ENCODE data around the gene PKP2. TPM values are rescaled to one million over a fixed set of nuclear protein-coding genes. Genes with fewer than 3 reads are reported as not detected.

The PKP2 gene
- total and polyA plus RNA-seq, 2 of the 4 experiments (the other 2 are of a cell fraction), result 0.10 to 0.18 TPM

- no peaks in the 10 kb centered on the region for H3K9me1 ChIP-seq (ENCODE audit: insufficient read depth, low read length)
- H2AK9ac ChIP-seq (replicated peaks; ENCODE audit: low read depth, low read length, poor library complexity), result no peak overlapping the region
- no peak overlapping the region for H4K8ac ChIP-seq (ENCODE audit: low read depth in 2 of 2, low read length in 2 of 2)
- H3K27ac ChIP-seq (ENCODE audit: insufficient read depth, low read length), result no peak overlapping the region
- intact Hi-C loops (cut with micrococcal nuclease), result no loop called here
- H2BK120ac ChIP-seq (ENCODE audit: low read depth, low read length), result no peak overlapping the region
- H3K9me3 ChIP-seq (ENCODE audit: control insufficient read depth, insufficient read depth, low read length), result no peaks in the 10 kb centered on the region
- H3K23ac ChIP-seq (ENCODE audit: low read depth, low read length), result no peak overlapping the region
- no peak overlapping the region for H2AK5ac ChIP-seq (ENCODE audit: low read depth, low read length)
- H3K4me3 ChIP-seq (ENCODE audit: insufficient read depth, low read depth, low read length), result no peak overlapping the region
- ATAC-seq (ENCODE audit: low read depth), result no peak
- DNase-seq, result no peak
- H3K14ac ChIP-seq (replicated peaks; ENCODE audit: low read depth, low read length), result no peak overlapping the region
- no CpG with 5 or more reads among the region's 4 CpGs for WGBS, 2 experiments (ENCODE audit: extremely low coverage in 2 of 2, insufficient read length in 1 of 2)
- H3K56ac ChIP-seq (ENCODE audit: extremely low read depth, insufficient read depth, low read length), result no peak overlapping the region
- no peak overlapping the region for H3K9ac ChIP-seq (ENCODE audit: low read depth, low read length)
- H4K5ac ChIP-seq (ENCODE audit: low read depth, low read length), result no peak overlapping the region
- no peak overlapping the region for H2BK15ac ChIP-seq (ENCODE audit: low read depth, low read length)
- dilution Hi-C loops (cut with HindIII; ENCODE audit: low sequenced_read_pairs, unreplicated experiment), result no loop called here
- TF ChIP-seq NFE2L2 (IDR thresholded peaks at IDR 0.05; ENCODE audit: low read depth, low read length), result no peak
- no peak for TF ChIP-seq MAZ (IDR thresholded peaks at IDR 0.05; ENCODE audit: borderline replicate concordance, low read depth, low read length)
- TF ChIP-seq FOS (IDR thresholded peaks at IDR 0.05; ENCODE audit: low read depth, low read length), result no peak
- TF ChIP-seq MXI1 (IDR thresholded peaks at IDR 0.05; ENCODE audit: borderline replicate concordance, low read depth, low read length), result no peak
- TF ChIP-seq CEBPB (IDR thresholded peaks at IDR 0.05; ENCODE audit: low read depth, low read length), result no peak
- no peak for TF ChIP-seq USF2 (IDR thresholded peaks at IDR 0.05; ENCODE audit: low read depth, low read length)
- TF ChIP-seq, protein P1, sequence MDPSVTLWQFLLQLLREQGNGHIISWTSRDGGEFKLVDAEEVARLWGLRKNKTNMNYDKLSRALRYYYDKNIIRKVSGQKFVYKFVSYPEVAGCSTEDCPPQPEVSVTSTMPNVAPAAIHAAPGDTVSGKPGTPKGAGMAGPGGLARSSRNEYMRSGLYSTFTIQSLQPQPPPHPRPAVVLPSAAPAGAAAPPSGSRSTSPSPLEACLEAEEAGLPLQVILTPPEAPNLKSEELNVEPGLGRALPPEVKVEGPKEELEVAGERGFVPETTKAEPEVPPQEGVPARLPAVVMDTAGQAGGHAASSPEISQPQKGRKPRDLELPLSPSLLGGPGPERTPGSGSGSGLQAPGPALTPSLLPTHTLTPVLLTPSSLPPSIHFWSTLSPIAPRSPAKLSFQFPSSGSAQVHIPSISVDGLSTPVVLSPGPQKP (IDR thresholded peaks at IDR 0.05; ENCODE audit: borderline replicate concordance, low read depth, low read length), result no peak
- no peak for TF ChIP-seq CHD1 (IDR thresholded peaks at IDR 0.05; ENCODE audit: low read depth, low read length)
- H3K79me1 ChIP-seq (ENCODE audit: low read depth in 1 of 2, low read length in 2 of 2), result no peaks in the 10 kb centered on the region
- no peaks in the 10 kb centered on the region for H3K4me1 ChIP-seq (ENCODE audit: control insufficient read depth, insufficient read depth, low read length)
- H4K20me1 ChIP-seq (ENCODE audit: insufficient read depth, low read length), result no peaks in the 10 kb centered on the region
- H3K18ac ChIP-seq (ENCODE audit: low read depth, low read length), result no peak overlapping the region
- H3K27me3 ChIP-seq (ENCODE audit: control insufficient read depth, insufficient read depth, low read length), result no peaks in the 10 kb centered on the region
- in situ Hi-C loops (cut with MboI; ENCODE audit: low sequenced_read_pairs), result no loop called here
- H3K36me3 ChIP-seq (ENCODE audit: control insufficient read depth, insufficient read depth, low read length), result no peaks in the 10 kb centered on the region
- no TSS peak for BruUV-seq (replicated peaks)
- no peak overlapping the region for H3K4me2 ChIP-seq (ENCODE audit: low read depth, low read length)
- H2BK5ac ChIP-seq (ENCODE audit: low read depth, low read length, poor library complexity, severe bottlenecking), result no peak overlapping the region
- ChIA-PET POLR2A (ENCODE audit: unreplicated experiment) (no interaction called here), CTCF (no interaction called here)
- no peak overlapping the region for H2AFZ ChIP-seq (replicated peaks; ENCODE audit: low read length, poor library complexity)
- H4K91ac ChIP-seq (ENCODE audit: insufficient read depth, low read depth, low read length), result no peak overlapping the region
- H3K4ac ChIP-seq (ENCODE audit: low read depth, low read length), result no peak overlapping the region
- H2BK20ac ChIP-seq (ENCODE audit: low read depth, low read length), result no peak overlapping the region
Measured at GRCh38 chr12:32776258-32776657, 120.3 kb downstream of the PKP2 start.
